Endothelial cell of umbilical vein (primary cell): ENCODE data around the gene LIMS4.
"Not testable (repeated sequence)": the region's sequence is repeated elsewhere in the genome, so short reads cannot be mapped to it uniquely, and the experiment has no call there.

ENCODE experiments used
- CTCF ChIP-seq, 2 donors: IDR thresholded peaks; 1 replicate in 1 of 2; 2 replicates in 1 of 2; pipeline ENCODE4 v1.5.1; 2011; ENCODE audit warnings: low read length in 2 of 2, mild to moderate bottlenecking in 2 of 2, moderate library complexity in 2 of 2, control low read depth in 1 of 2, inconsistent platforms in 1 of 2, low read depth in 1 of 2; ENCODE audit not compliant: insufficient read depth in 1 of 2; ENCODE audit errors: extremely low read depth in 1 of 2
- EZH2 ChIP-seq: IDR thresholded peaks from 2 replicates; pipeline ENCODE4 v1.6.1; 2012; ENCODE audit warnings: borderline replicate concordance, low read depth, mild to moderate bottlenecking, moderate library complexity, low read length, inconsistent platforms; ENCODE audit not compliant: severe bottlenecking
- GATA2 ChIP-seq: IDR thresholded peaks from 2 replicates; pipeline ENCODE4 v1.7.0; 2011; ENCODE audit warnings: low read depth, mild to moderate bottlenecking, moderate library complexity, mixed read lengths, low read length; ENCODE audit not compliant: insufficient read length, insufficient read depth
- JUN ChIP-seq: IDR thresholded peaks from 2 replicates; pipeline ENCODE4 v1.6.1; 2011; ENCODE audit warnings: borderline replicate concordance, low read depth; ENCODE audit not compliant: insufficient read length, insufficient read depth
- MAX ChIP-seq: IDR thresholded peaks from 2 replicates; pipeline ENCODE4 v1.6.1; 2011; ENCODE audit not compliant: insufficient read depth, insufficient read length
- MYC ChIP-seq: IDR thresholded peaks from one replicate; pipeline ENCODE4 v1.6.1; 2011; ENCODE audit warnings: mild to moderate bottlenecking, low read depth, low read length
- POLR2A ChIP-seq: IDR thresholded peaks from 2 replicates; pipeline ENCODE4 v1.6.1; 2012; ENCODE audit warnings: low read depth, mild to moderate bottlenecking, control low read depth, low read length
- POLR2AphosphoS5 ChIP-seq: IDR thresholded peaks from 2 replicates; pipeline ENCODE4 v1.6.1; 2012; ENCODE audit warnings: low read depth, mild to moderate bottlenecking, control low read depth, low read length, moderate library complexity; ENCODE audit not compliant: insufficient read depth

- TF ChIP-seq GATA2; CTCF (IDR thresholded peaks at IDR 0.05; ENCODE audit: extremely low read depth in 1 of 2, insufficient read depth in 1 of 2, low read depth in 1 of 2, low read length in 2 of 2); POLR2AphosphoS5; EZH2; MAX; POLR2A; JUN; MYC: not testable (repeated sequence)
Observed at GRCh38 chr2:110443305-110444005, 29.2 kb downstream of the LIMS4 start.
